RWPE1 (cell line): ENCODE measurements around the gene AURKAIP1.

Experiments
- CTCF ChIA-PET: fragments of 350-600 bp; sonication (Branson Sonifier 250); formaldehyde crosslinking; extraction: SDS; loops from one replicate; lab custom pipeline; 2021; lab: Yijun Ruan, JAX
- POLR2A ChIA-PET: fragments of 400-600 bp; formaldehyde crosslinking; extraction: SDS; loops from one replicate; lab custom pipeline; 2020; ENCODE audit warnings: antibody characterized with exemption; ENCODE audit not compliant: low non-redundant PET; lab: Yijun Ruan, JAX
- DNase-seq: peaks from one replicate; pipeline ENCODE4 v3.0.0; 2012; ENCODE audit warnings: low spot score
- H3K27ac ChIP-seq: fragments of 450-650 bp; 2 replicates; pipeline ENCODE4 v1.5.1; 2017
- CTCF ChIP-seq: fragments of 450-650 bp; conservative IDR thresholded peaks from 2 replicates; pipeline ENCODE4 v1.5.1; 2017; ENCODE audit warnings: low read depth, mild to moderate bottlenecking

The AURKAIP1 gene

GRCh38 chr1:1335792-1336248, 39.2 kb downstream of the AURKAIP1 start:
- POLR2A ChIA-PET, result no interaction called here
- peak overlapping the region; percentile 68 for H3K27ac ChIP-seq
- TF ChIP-seq CTCF, result no peak
- DNase-seq, result no peak
- CTCF ChIA-PET, result interaction anchor here (0.9 kb wide), 1 partner anchor 36 kb away, joined by 3 read pairs; no protein-coding TSS in a partner anchor

GRCh38 chr1:1335283-1335682, 39.7 kb downstream of the AURKAIP1 start:
- POLR2A ChIA-PET, result no interaction called here
- CTCF ChIA-PET, result no interaction called here

GRCh38 chr1:1334835-1335234, 40.2 kb downstream of the AURKAIP1 start:
- POLR2A ChIA-PET, result interaction anchor here (0.6 kb wide), 1 partner anchor 63 kb away, joined by 4 read pairs; no protein-coding TSS in a partner anchor

More at GRCh38 chr1:1335283-1335682, 39.7 kb downstream of the AURKAIP1 start:
- no peak for TF ChIP-seq CTCF
- H3K27ac ChIP-seq, result peak overlapping the region; percentile 68
- DNase-seq, result no peak

GRCh38 chr1:1333551-1334241, 41.3 kb downstream of the AURKAIP1 start:
- ChIA-PET POLR2A (no interaction called here), CTCF (interaction anchor here (1.2 to 2.0 kb wide), 2 partner anchors 12 to 38 kb away, joined by 4 to 6 read pairs; no protein-coding TSS in a partner anchor)
- no peak for DNase-seq
- no peak for TF ChIP-seq CTCF
- H3K27ac ChIP-seq, result peak overlapping the region; percentile 68

More at GRCh38 chr1:1334835-1335234, 40.2 kb downstream of the AURKAIP1 start:
- no peak for DNase-seq
- CTCF ChIA-PET, result interaction anchor here (0.6 to 2.0 kb wide), 3 partner anchors 10 to 37 kb away, joined by 3 to 6 read pairs (median 4); no protein-coding TSS in a partner anchor
- no peak for TF ChIP-seq CTCF
- peak overlapping the region; percentile 68 for H3K27ac ChIP-seq

GRCh38 chr1:1332774-1333480, 42.1 kb downstream of the AURKAIP1 start:
- CTCF ChIA-PET, result interaction anchor here (2.0 kb wide), 1 partner anchor 12 kb away, joined by 6 read pairs; no protein-coding TSS in a partner anchor
- POLR2A ChIA-PET, result no interaction called here
- TF ChIP-seq CTCF, result no peak
- DNase-seq, result no peak
- peak overlapping the region; percentile 68 for H3K27ac ChIP-seq

- H3K27ac ChIP-seq, result peak overlapping the region; percentile 68
- DNase-seq, result no peak
- CTCF ChIA-PET, result no interaction called here
- POLR2A ChIA-PET, result no interaction called here
- no peak for TF ChIP-seq CTCF
Measured at GRCh38 chr1:1332031-1332755, 42.8 kb downstream of the AURKAIP1 start.
